ENCODE measurements around the gene GPR108.

GPR108 gene

GRCh38 chr19:6700586-6701316, 36.6 kb downstream of the GPR108 start:
- no peak for DNase-seq

DNA sequence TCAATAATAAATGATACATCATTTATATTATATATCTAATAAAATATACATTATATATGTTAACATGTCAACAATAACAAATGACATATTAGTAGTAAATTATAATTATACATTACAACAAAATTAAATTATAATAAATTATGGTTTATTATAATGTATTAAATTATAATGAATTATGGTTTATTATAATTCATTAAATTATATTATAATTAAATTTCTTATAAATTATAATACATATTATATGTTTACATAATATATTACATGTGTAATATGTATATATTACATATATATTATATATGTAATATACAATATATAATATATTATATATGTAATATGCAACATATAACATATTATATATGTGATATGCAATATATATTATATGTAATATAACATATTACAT, 37.4 kb downstream of the GPR108 start:
- no peak for DNase-seq

GRCh38 chr19:6697291-6697690, 40.1 kb downstream of the GPR108 start:
- DNase-seq = no peak

DNA sequence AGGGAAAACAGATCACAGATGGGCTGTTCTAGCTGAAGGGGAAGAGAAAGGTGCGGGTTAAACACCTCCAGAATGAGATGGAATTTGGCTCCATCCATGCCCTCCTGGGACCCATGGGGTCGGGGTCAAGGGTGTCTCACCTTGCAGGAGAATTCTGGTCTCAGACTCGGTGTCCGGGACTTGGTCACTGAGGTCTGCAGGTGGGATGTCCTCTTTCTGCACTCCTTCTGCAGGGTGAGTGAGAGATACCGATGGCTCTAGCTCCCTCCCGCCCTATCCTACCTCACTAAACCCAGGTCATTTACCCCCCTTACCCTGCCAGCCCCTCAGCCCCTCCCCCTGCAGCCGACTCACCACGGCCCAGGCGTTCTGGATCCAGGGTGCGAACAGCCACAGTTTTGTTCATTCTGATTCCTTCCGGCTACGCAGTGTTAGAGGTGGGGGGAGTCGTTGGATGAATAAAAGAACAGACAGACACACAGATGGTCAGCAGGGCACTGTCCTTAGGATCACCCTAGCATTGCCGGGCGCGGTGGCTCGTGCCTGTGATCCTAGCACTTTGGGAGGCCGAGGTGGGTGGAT, 41.0 kb downstream of the GPR108 start:
- DNase-seq = no peak

- DNase-seq = no peak
These were observed 43.1 kb downstream of the GPR108 start for GRCh38 chr19:6694147-6694815.

DNA sequence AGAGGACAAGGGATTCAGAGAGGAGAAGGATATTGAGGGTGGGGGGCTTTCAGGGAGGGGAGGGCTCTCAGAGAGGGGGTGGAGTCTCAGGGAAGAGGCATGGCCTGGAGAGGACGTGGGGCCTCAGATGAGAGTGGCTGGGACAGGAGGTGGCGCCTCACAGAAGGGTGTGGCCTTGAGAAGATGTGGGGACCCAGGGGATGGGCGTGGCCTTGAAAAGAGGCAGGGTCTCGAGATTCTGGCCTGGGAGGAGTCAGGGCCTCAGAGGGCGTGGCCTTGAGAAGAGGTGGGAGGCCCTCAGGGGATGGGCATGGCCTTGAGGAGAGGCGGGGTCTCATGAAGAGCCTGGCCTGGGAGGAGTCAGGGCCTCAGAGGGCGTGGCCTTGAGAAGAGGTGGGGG, 43.7 kb downstream of the GPR108 start:
- DNase-seq = no peak

GRCh38 chr19:6693056-6693471, 44.3 kb downstream of the GPR108 start:
- DNase-seq = no peak

DNA sequence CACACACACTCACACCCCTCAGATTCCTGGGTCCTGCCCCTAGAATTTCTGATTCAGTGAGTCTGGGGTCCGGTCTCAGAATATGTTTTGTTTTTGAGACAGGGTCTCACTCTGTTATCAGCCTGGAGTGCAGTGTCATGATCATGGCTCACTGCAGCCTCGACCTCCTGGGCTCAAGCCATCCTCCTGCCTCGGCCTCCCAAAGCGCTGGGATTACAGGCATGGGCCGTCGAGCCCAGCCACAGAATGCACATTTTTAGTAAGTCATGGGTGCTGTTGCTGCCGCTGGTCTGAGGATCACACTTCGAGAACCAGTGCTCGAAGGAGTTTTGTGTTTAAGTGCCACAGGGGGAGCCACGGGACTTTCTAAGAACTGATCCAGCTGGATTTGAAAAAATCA, 45.4 kb downstream of the GPR108 start:
- DNase-seq = no peak

GRCh38 chr19:6691342-6691741, 46.0 kb downstream of the GPR108 start:
- DNase-seq = no peak

DNA sequence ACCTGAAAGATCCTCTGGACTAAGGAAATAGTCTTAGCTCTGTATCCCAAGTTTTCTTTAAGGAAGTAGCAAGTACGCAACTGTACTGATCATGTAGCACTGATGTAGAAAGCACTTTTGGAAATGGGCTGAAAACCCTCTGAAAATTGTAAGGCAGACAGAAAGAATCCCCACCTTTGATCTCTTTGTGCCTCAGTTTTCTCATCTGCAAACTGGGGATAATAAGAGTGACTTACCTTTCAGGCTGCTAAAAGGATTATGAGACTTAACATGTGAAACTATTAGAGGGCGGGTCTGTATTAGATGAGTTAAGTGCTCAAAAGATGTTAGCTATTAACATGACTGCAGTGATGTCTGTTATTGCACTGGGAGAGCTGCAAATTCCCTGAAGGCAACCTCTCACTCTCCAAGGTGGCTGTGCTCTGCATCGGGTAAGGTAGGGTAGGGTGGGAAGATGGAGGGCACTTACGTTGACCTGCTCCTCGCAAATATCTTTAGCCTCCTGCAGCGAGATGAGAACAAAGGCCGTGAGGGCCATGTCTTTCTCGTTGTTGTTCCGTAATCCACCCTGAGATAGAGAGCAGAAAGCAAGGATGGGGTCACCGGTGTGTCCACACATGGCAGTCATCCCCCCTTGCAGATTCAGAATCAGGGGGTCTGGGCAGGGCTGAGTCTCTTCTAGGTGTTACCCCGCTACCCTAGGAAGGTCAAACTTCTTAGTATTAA, 47.1 kb downstream of the GPR108 start:
- no peak for DNase-seq

- DNase-seq = no peak
These were observed 50.3 kb downstream of the GPR108 start for GRCh38 chr19:6687114-6687513.

DNA sequence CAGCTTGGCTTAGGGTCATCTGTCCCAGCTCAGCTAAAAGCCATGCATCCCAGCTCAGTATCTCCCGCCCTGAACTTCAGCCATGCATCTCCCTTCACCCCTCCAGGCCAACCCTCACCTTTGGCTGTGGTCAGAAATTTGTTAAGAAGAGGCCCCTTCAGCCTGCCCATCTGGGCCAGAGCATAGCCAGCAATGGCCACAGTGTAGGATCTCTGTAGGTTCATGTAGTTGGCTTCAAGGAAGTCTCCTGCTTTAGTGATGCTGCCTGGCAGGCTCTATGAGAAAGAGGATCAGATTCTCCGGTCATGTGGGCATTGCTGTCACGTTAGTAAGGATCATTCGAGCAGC, 50.8 kb downstream of the GPR108 start:
- DNase-seq = no peak

- no peak for DNase-seq
These were observed 51.3 kb downstream of the GPR108 start for GRCh38 chr19:6685962-6686627.

GRCh38 chr19:6685482-6685881, 51.9 kb downstream of the GPR108 start:
- DNase-seq = no peak

DNA sequence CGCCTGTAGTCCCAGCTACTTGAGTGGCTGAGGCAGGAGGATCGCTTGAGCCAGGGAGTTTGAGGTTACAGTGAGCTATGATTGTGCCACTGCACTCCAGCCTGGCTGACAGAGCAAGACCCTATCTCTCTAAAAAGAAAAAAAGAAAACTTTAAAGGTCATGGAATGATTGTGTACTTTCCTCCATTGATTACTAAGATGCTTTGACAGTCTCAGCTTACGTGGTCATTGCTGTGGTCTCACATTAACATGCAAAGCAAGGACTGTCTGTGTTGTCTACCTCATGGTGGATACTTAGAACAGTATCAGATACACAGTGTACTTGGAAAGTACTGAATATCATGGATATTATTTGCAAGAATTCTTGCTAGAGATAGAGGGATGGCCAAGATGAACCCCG, 53.4 kb downstream of the GPR108 start:
- no peak for DNase-seq

DNA sequence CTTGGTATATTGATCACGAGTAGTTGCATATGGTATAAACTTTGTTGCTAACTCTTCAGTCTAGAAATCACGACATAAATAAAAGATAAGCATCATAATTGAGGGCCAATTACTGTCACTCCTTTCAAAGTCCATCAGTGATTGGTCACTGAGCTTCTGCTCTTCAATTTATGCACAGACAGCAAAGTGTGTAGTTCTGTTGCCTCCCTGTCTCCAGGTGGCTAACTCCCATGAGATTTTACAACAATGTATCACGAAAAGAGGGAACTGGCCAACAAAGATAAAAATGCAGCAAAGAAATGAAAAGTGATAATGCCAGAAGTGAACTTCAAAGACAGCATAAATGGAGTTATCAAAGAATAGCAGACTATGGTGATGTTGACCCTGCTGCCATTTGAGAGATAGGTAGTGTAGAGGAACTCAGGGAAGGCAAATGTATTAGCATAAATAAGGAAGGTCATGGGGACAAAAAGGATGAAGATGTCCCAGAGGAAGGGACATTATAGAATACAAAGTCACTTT, 54.7 kb downstream of the GPR108 start:
- DNase-seq = no peak

GRCh38 chr19:6680141-6680540, 57.2 kb downstream of the GPR108 start:
- DNase-seq = no peak

All from NCI-H146 (cell line).